NCI-H345 (cell line): ENCODE data around the gene DGCR2.
"Not testable (repeated sequence)": the region's sequence is repeated elsewhere in the genome, so short reads cannot be mapped to it uniquely, and the experiment has no call there.

Experiments
- DNase-seq: peaks from one replicate; lab custom pipeline; 2025; lab: John Stamatoyannopoulos, UW

The DGCR2 gene

GRCh38 chr22:19003508-19003907 is 118.7 kb downstream of the DGCR2 start:
- no peak for DNase-seq

GRCh38 chr22:19002684-19003038 is 119.6 kb downstream of the DGCR2 start:
- DNase-seq: no peak

- no peak for DNase-seq
These were observed 121.0 kb downstream of the DGCR2 start for GRCh38 chr22:19001204-19001603.

- DNase-seq: not testable (repeated sequence)
These were observed 122.1 kb downstream of the DGCR2 start for GRCh38 chr22:19000106-19000505.

- DNase-seq: no peak
These were observed 122.8 kb downstream of the DGCR2 start for GRCh38 chr22:18999416-18999815.

- no peak for DNase-seq
These were observed 123.2 kb downstream of the DGCR2 start for GRCh38 chr22:18999008-18999407.

- DNase-seq: no peak
These were observed 124.3 kb downstream of the DGCR2 start for GRCh38 chr22:18997925-18998315.

GRCh38 chr22:18997306-18997924 is 124.8 kb downstream of the DGCR2 start:
- DNase-seq: no peak

- DNase-seq: no peak
These were observed 125.8 kb downstream of the DGCR2 start for GRCh38 chr22:18996376-18996900.

- DNase-seq: no peak
These were observed 126.9 kb downstream of the DGCR2 start for GRCh38 chr22:18995327-18995711.

- no peak for DNase-seq
These were observed 127.4 kb downstream of the DGCR2 start for GRCh38 chr22:18994701-18995326.

GRCh38 chr22:18994056-18994455 is 128.2 kb downstream of the DGCR2 start:
- DNase-seq: no peak

- DNase-seq: no peak
These were observed 129.5 kb downstream of the DGCR2 start for GRCh38 chr22:18992543-18993198.

GRCh38 chr22:18991821-18992442 is 130.3 kb downstream of the DGCR2 start:
- no peak for DNase-seq

GRCh38 chr22:18991138-18991432 is 131.1 kb downstream of the DGCR2 start:
- no peak for DNase-seq

- no peak for DNase-seq
These were observed 131.7 kb downstream of the DGCR2 start for GRCh38 chr22:18990355-18991137.

- no peak for DNase-seq
These were observed 133.3 kb downstream of the DGCR2 start for GRCh38 chr22:18988958-18989357.

- DNase-seq: no peak
These were observed 134.4 kb downstream of the DGCR2 start for GRCh38 chr22:18987765-18988164.

- DNase-seq: not testable (repeated sequence)
These were observed 135.1 kb downstream of the DGCR2 start for GRCh38 chr22:18987114-18987513.
